ENCODE results near the gene PTPRG. TPM values are rescaled to one million over a fixed set of nuclear protein-coding genes. Genes with fewer than 3 reads are reported as not detected.

Gene PTPRG
- total and polyA plus RNA-seq, 2 experiments from 2014 or later = 24.4 to 131 TPM

DNA sequence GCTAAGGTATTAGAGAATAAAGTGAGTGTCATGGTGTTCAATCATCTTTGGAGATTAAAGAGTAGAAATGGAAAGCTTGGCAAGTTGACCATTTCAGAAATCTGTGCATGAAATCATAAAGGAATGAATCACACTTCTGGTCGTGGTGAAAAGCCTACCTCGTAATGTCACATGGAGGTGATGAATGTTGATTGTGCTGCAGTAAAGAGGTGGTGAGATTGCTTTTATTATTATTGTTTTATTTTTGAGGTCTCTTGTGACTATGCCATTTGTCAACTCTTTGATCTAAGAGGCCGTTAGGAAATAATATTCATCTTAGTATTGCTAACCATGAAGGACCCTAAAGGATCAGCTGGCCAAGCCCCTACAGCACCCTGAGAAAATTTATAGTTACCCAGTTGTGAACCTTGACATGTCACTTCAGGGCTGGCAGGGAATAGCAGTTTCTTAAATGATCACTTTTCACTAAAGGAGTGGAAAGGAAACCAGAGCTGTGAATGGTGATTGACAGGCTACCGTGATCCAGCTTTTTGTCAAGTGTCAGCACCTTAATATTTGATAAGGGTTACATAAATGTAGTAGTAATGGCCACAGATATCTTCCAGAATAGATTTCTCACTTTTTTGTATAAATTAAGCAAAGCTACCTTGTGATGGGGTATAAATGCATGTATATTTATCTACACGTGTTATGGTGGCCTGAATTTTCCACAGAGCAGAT lies 203.9 kb downstream of the PTPRG start:
- Mint-ChIP-seq H3K27ac (no peak overlapping the region), H3K27me3 (ENCODE audit: insufficient read depth, low read depth, poor library complexity) (no peaks in the 10 kb centered on the region), H3K36me3 (ENCODE audit: low read depth) (peaks cover 16% of the 10 kb centered on the region), H3K4me3 (no peak overlapping the region), H3K9me3 (no peaks in the 10 kb centered on the region), H3K4me1 (peaks cover 29% of the 10 kb centered on the region)
- ATAC-seq (no peak), DNase-seq (ENCODE audit: low spot score) (no peak)
- Histone ChIP-seq H3F3A (replicated peaks; ENCODE audit: low read depth) (no peaks in the 10 kb centered on the region), H3K79me2 (replicated peaks; ENCODE audit: insufficient read depth) (peaks cover 96% of the 10 kb centered on the region), H3K27ac (ENCODE audit: low read depth) (no peak overlapping the region), H3K27me3 (ENCODE audit: insufficient read depth) (no peaks in the 10 kb centered on the region), H3K4me2 (no peak overlapping the region), H3K4me3 (no peak overlapping the region), H3K9me2 (ENCODE audit: insufficient read depth) (no peaks in the 10 kb centered on the region), H4K20me1 (replicated peaks; ENCODE audit: insufficient read depth) (peaks cover 14% of the 10 kb centered on the region), H3K4me1 (ENCODE audit: insufficient read depth) (peaks cover 25% of the 10 kb centered on the region), H2AFZ (no peak overlapping the region), H3K36me3 (ENCODE audit: insufficient read depth) (no peaks in the 10 kb centered on the region)
- TF ChIP-seq ETS1 (IDR thresholded peaks at IDR 0.05) = no peak
- no peak for TF ChIP-seq JUNB (IDR thresholded peaks at IDR 0.05; ENCODE audit: unreplicated experiment)
- no peak for TF ChIP-seq EZH2phosphoT487 (IDR thresholded peaks at IDR 0.05; ENCODE audit: unreplicated experiment)
- TF ChIP-seq ZNF462 (CRISPR knock-in tag; IDR thresholded peaks at IDR 0.05) = no peak
- no peak for TF ChIP-seq ZNF114 (CRISPR knock-in tag; IDR thresholded peaks at IDR 0.05)
- no peak for TF ChIP-seq CREB1 (CRISPR knock-in tag; IDR thresholded peaks at IDR 0.05; ENCODE audit: low read depth)

All from GM23338 (cell line).